Type B pancreatic cell (in vitro differentiated cells): ENCODE data around the gene IL25. TPM values are rescaled to one million over a fixed set of nuclear protein-coding genes. Genes with fewer than 3 reads are reported as not detected.
A peak's percentile ranks its signal among the peaks of the same experiment; 100 is the strongest.
"Not testable (repeated sequence)": the region's sequence is repeated elsewhere in the genome, so short reads cannot be mapped to it uniquely, and the experiment has no call there.

ENCODE experiments used
- DNase-seq: peaks from one replicate; pipeline ENCODE4 v3.0.0; 2021; ENCODE audit warnings: mixed read lengths; ENCODE audit not compliant: unreplicated experiment; ENCODE audit errors: extremely low spot score
- H3K27ac Mint-ChIP-seq: 2 replicates; pipeline ENCODE4 v1.8.0; 2021; ENCODE audit warnings: mild to moderate bottlenecking, mixed read lengths
- H3K27me3 Mint-ChIP-seq: 2 replicates; pipeline ENCODE4 v1.8.0; 2021; ENCODE audit warnings: mixed read lengths
- H3K36me3 Mint-ChIP-seq: 2 replicates; pipeline ENCODE4 v1.8.0; 2021; ENCODE audit warnings: mixed read lengths
- H3K4me1 Mint-ChIP-seq: one replicate; pipeline ENCODE4 v1.8.0; 2021; ENCODE audit warnings: mixed read lengths; ENCODE audit not compliant: unreplicated experiment
- H3K4me3 Mint-ChIP-seq: 2 replicates; pipeline ENCODE4 v1.8.0; 2021; ENCODE audit warnings: mild to moderate bottlenecking, mixed read lengths
- H3K9me3 Mint-ChIP-seq: 2 replicates; pipeline ENCODE4 v1.8.0; 2021; ENCODE audit warnings: mixed read lengths
- microRNA-seq: library from miRNA; unstranded; fragments of <30 nt; microRNA quantifications from one replicate; pipeline ENCODE4, GENCODE V29; 2020
- total RNA-seq: library from RNA; stranded (reverse); gene quantifications from 2 replicates; pipeline ENCODE4 v1.2.1, GENCODE V29; 2021; ENCODE audit warnings: low replicate concordance
- TF ChIP-seq, protein P1 (sequence below): fragments of 200-600 bp; sonication (generic); conservative IDR thresholded peaks from 2 replicates; pipeline ENCODE4 v1.5.0; 2021; ENCODE audit warnings: antibody characterized with exemption, mild to moderate bottlenecking

The IL25 gene
- total RNA-seq, 1 donor from 2014 or later: not detected

DNA sequence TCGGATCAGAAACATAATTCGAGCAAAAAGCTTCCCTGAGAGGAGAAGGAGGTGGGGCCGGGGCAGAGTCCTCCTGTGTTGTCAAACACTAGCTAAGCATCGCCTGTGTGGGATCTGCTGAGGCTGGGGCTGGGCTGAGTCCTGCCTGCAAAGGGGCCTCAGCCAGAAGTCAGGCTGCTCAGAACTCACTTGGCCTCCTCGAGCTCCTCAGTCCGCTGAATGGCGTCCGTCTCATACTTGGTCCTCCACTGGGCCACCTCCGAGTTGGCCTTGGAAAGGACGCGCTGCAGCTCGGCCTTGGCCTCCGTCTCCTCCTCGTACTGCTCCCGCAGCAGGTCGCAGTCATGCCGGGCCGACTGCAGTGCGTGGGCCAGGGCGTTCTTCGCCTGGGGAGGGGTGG is 45.4 kb downstream of the IL25 start:
- Mint-ChIP-seq H3K4me3 (no peak overlapping the region), H3K27ac (no peak overlapping the region), H3K4me1 (peaks cover 5% of the 10 kb centered on the region), H3K36me3 (no peaks in the 10 kb centered on the region), H3K9me3 (no peaks in the 10 kb centered on the region), H3K27me3 (peaks cover 7% of the 10 kb centered on the region)
- TF ChIP-seq, protein P1, sequence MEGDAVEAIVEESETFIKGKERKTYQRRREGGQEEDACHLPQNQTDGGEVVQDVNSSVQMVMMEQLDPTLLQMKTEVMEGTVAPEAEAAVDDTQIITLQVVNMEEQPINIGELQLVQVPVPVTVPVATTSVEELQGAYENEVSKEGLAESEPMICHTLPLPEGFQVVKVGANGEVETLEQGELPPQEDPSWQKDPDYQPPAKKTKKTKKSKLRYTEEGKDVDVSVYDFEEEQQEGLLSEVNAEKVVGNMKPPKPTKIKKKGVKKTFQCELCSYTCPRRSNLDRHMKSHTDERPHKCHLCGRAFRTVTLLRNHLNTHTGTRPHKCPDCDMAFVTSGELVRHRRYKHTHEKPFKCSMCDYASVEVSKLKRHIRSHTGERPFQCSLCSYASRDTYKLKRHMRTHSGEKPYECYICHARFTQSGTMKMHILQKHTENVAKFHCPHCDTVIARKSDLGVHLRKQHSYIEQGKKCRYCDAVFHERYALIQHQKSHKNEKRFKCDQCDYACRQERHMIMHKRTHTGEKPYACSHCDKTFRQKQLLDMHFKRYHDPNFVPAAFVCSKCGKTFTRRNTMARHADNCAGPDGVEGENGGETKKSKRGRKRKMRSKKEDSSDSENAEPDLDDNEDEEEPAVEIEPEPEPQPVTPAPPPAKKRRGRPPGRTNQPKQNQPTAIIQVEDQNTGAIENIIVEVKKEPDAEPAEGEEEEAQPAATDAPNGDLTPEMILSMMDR: no peak
- DNase-seq: no peak

DNA sequence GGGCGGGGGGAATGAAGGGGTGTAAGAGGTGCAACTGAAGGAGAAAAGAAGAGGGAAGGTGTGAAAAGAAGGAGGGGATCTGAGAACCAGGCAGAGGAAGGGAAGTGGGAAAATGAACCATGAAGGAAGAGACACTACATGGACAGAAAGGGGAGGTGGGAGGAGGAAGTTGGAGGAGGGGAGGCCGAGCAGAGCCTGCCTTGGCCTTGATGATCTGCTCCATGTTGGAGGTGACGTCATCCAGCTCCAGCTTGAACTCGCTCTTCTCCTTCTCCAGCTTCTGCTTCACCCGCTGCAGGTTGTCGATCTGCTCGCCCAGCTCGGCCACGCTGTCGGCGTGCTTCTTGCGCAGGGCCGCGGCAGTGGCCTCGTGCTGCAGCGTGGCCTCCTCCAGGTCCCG is 47.0 kb downstream of the IL25 start:
- DNase-seq, H3K9me3 Mint-ChIP-seq, H3K4me1 Mint-ChIP-seq, H3K27ac Mint-ChIP-seq, H3K4me3 Mint-ChIP-seq, H3K36me3 Mint-ChIP-seq: not testable (repeated sequence)
- H3K27me3 Mint-ChIP-seq: peaks cover 13% of the 10 kb centered on the region

DNA sequence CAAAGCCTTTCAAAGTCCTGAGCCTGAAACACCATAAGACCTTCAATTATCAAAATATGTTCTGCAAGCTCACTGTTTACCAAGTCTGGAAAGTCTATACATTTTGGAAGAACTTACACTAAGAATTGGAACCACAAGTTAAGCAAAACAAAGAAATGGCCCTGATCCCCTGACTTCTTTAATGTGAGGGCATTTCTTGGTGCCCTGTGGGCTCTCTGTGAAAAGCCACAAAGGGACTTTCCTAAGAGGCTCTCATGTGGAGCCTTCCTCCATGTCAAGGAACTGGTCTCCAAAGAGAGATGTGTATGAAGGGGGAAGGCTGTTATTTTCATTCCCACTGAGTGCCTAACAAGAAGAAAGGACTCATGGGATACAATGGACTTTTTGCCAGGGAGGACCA is 49.0 kb downstream of the IL25 start:
- Mint-ChIP-seq H3K27ac (no peak overlapping the region), H3K4me3 (no peak overlapping the region), H3K36me3 (no peaks in the 10 kb centered on the region), H3K9me3 (no peaks in the 10 kb centered on the region), H3K27me3 (peaks cover 19% of the 10 kb centered on the region), H3K4me1 (no peaks in the 10 kb centered on the region)
- TF ChIP-seq, protein P1: no peak
- DNase-seq: no peak

DNA sequence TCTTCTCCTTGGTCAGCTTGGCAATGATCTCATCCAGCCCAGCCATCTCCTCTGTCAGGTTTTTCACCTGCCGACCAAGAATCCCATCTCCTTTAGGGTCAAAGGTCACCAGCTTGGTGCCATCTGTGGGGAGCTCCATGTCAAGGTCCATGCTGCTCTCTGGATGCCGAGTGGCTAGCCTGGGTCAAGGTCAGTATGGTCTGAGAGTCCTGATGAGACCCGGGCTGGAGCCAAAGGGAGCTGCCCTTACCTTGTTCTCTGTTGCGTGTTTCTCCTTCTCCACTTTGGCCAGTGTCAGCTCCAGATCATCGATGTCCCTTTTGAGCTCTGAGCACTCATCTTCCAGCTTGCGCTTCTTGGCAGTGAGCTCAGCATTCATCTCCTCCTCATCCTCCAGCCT is 51.0 kb downstream of the IL25 start:
- Mint-ChIP-seq H3K27ac (no peak overlapping the region), H3K9me3 (no peaks in the 10 kb centered on the region), H3K36me3 (no peaks in the 10 kb centered on the region), H3K27me3 (peaks cover 22% of the 10 kb centered on the region), H3K4me3 (no peak overlapping the region), H3K4me1 (no peaks in the 10 kb centered on the region)
- TF ChIP-seq, protein P1: no peak
- no peak for DNase-seq

DNA sequence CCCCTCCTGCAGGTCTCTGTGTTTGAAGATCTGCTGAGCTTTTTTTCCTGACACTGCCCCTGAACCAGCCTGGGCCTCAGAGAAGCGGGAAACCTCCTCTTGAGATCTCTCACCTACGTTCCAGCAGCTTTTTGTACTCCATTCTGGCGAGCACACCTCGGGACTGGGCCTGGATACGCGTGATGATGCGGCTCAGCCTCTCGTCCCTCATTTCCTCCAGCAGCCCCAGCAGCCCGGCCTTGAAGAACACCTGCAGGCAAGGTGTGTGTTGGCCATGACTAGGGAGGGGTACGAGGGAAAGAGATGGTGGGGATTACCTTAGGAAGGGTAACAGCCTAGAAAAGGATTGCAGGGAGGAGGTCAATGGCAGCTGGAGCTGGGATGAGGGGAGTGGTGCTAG is 52.6 kb downstream of the IL25 start:
- H3K4me3 Mint-ChIP-seq: no peak overlapping the region
- no peaks in the 10 kb centered on the region for H3K9me3 Mint-ChIP-seq
- no peaks in the 10 kb centered on the region for H3K36me3 Mint-ChIP-seq
- H3K27me3 Mint-ChIP-seq: peaks cover 26% of the 10 kb centered on the region
- DNase-seq: no peak
- TF ChIP-seq, protein P1: no peak
- H3K4me1 Mint-ChIP-seq: no peaks in the 10 kb centered on the region
- no peak overlapping the region for H3K27ac Mint-ChIP-seq

DNA sequence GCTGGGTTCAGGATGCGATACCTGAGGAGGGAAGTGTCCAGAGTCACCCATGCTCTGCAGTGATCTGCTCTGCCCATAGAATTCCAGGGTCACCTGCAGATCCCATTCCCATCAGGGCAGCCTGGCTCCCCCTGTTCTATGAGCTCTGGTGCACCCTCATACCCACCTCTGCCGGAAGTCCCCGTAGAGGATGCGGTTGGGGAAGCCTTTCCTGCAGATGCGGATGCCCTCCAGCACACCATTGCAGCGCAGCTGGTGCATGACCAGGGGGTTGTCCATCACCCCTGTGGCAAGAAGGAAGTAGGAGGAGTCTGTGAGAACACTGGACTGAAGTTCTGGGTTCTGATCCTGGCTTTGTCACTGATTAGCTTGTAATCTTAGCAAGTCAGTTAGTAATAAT is 53.2 kb downstream of the IL25 start:
- H3K36me3 Mint-ChIP-seq, H3K4me1 Mint-ChIP-seq, H3K4me3 Mint-ChIP-seq, H3K27ac Mint-ChIP-seq, DNase-seq, H3K9me3 Mint-ChIP-seq: not testable (repeated sequence)
- H3K27me3 Mint-ChIP-seq: peaks cover 27% of the 10 kb centered on the region

Small RNA genes lying within 50 kb of the gene (microRNA-seq; reads per million reads assigned to microRNA genes)
- gene MIR208A: 3.0 reads per million, percentile 5 among the genes with 10 or more reads in this experiment
- not detected for gene MIR208B

Other genes starting within 250 kb of the IL25 start
- 56.1 and 56.7 TPM in 2 replicates for gene SLC7A8, start 189.1 kb upstream of the IL25 start, total RNA-seq
- not detected in 2 replicates for gene RNF212B, start 134.9 kb upstream of the IL25 start, total RNA-seq
- 15.9 and 19.5 TPM in 2 replicates for gene HOMEZ, start 86.7 kb upstream of the IL25 start, total RNA-seq
- gene PPP1R3E, start 70.0 kb upstream of the IL25 start, total RNA-seq: 10.1 and 16.7 TPM in 2 replicates
- 21.0 and 22.5 TPM in 2 replicates for gene BCL2L2, start 66.0 kb upstream of the IL25 start, total RNA-seq
- gene PABPN1, start 51.4 kb upstream of the IL25 start, total RNA-seq: 202 and 337 TPM in 2 replicates
- 16.8 and 52.5 TPM in 2 replicates for gene SLC22A17, start 19.9 kb upstream of the IL25 start, total RNA-seq
- 41.0 and 59.3 TPM in 2 replicates for gene EFS, start 7.6 kb upstream of the IL25 start, total RNA-seq
- 0.19 TPM in 1 of 2 replicates, not detected in the other for gene CMTM5, start 4.2 kb downstream of the IL25 start, total RNA-seq
- gene MYH6, start 35.5 kb downstream of the IL25 start, total RNA-seq: 0.24 and 0.50 TPM in 2 replicates
- 0.14 TPM in 1 of 2 replicates, not detected in the other for gene MYH7, start 62.9 kb downstream of the IL25 start, total RNA-seq
- gene NGDN, start 96.9 kb downstream of the IL25 start, total RNA-seq: 36.5 and 51.1 TPM in 2 replicates
- 5.6 and 11.1 TPM in 2 replicates for gene ZFHX2, start 179.0 kb downstream of the IL25 start, total RNA-seq
- gene THTPA, start 183.5 kb downstream of the IL25 start, total RNA-seq: 14.3 and 16.4 TPM in 2 replicates
- 156 and 170 TPM in 2 replicates for gene AP1G2, start 195.0 kb downstream of the IL25 start, total RNA-seq
- 0.33 and 8.3 TPM in 2 replicates for gene JPH4, start 206.0 kb downstream of the IL25 start, total RNA-seq